GM21367 (cell line): ENCODE data around the gene ATRN.

Experiments used
- ATAC-seq: cut with Tn5 transposase; IDR thresholded peaks from one replicate; pipeline ENCODE4 v1.9.1; 2021; ENCODE audit not compliant: unreplicated experiment

The ATRN gene

DNA sequence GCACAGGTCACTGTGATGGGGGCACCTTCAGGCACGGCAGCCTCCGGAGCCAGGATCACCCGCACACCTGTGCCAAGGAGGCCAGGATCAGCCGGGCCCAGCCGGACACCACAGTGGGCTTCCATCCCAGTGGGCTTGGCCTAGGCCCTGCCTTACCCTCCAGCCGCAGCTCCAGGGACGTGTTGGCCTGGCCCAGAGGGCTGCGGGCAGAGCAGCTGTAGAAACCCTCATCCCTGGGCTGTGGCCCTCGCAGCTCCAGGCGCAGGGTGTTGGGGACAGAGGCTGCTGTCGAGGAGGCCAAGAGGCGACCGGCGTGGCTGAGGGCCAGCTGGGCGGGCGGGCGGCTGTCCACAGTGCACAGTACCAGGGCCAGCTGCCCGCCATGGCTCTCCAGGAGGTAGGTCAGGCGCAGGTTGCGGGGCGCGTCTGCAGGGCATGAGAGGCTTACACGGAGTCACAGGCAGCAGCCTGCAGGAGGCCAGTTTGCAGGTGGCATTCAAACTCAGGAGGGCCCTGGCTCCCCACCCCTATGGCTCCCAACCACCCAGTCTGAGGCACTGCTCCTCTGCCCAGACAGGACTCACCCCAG, 222.0 kb downstream of the ATRN start:
- no peak for ATAC-seq

DNA sequence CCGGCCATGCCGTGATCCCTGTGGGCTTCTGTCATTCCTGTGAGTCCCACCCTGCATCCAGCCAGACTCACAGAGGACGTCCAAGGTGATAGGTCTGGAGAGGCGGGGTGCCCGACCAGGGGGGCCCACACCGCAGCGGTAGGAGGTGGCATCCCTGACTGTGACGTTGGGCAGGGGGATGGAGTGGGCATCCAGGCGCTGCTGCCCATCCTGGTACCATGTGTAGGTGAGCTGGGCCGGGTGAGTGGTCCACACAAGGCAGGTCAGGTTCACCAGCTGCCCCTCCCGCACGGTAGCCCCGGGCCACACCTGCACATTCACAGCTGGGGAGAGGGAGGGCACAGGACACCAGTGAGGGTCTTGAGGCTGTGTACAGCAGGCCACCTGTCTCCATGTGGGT, 222.6 kb downstream of the ATRN start:
- no peak for ATAC-seq

DNA sequence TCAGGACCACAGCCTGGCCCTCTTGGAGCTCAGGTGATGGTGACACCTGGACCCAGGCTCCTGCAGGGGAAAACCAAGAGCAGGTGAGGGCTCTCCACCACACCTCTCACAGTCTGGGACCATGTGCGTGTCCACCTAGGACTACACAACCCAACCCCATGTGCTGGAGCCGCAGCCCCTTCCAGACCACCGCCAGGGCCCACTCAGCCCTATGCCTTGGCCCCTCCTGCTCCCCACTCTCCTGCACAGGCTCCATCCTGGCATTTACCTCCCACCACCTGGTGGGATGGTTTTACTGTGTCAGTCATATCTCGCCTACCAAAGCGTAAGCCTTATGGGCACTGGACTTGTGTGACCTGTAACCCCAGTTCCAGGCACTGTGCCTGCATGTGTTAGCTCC, 224.0 kb downstream of the ATRN start:
- ATAC-seq: no peak

DNA sequence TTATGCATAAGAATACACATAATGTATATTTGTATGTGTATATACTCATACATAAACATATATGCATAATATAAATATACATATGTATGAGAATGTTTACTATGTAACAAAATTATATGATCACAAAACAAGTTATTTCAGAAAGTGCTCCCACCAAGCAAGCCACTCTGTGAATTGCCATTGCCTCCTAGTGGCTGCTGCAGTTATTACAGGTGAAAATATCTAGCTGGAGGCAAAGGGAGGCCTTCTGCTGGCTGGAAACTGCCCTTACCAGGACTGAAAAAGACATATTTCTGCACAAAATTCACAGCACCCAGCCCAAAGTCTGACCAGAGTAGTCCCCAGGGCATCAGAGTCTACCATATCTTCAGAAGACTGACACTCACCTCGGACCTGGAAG, 225.4 kb downstream of the ATRN start:
- ATAC-seq: no peak

DNA sequence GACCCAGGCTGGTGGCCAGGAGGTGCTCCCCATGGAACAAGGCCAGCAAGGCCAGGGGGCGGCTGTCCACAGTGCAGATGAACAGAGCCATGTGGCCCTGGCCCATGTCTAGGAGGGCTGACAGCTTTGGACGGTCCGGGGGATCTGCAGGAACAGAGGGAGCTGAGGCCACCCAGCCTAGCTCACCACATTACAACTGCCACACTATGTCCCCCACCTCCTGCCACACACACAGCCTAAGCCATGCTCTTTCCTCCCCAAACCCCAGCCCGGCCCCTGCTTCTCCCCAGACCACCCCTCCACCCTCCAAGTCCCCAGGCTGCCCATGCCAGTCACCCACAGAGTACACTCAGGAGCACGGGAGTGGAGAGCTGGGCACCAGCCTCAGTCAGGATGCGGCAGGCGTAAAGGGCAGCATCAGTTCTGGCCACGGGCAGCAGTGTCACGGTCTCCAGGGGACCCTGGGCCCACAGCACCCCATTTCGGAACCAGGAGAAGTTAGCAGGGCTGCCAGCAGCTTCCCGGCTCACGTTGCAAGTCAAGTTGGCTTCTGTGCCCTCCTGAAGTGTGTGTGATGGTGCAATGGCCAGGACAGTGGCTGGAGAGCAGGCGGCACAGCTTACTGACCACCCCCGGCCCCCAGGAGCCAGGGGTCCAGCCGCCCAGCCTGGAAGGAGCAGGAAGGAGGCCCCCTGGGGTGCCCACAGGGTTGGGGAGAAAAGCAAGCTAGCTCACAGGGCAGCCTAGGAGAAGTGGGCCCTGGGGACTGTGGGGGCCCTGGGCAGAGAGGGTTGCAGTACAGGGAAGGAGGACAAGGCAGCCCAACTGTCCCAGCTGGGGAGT, 226.1 kb downstream of the ATRN start:
- no peak for ATAC-seq

DNA sequence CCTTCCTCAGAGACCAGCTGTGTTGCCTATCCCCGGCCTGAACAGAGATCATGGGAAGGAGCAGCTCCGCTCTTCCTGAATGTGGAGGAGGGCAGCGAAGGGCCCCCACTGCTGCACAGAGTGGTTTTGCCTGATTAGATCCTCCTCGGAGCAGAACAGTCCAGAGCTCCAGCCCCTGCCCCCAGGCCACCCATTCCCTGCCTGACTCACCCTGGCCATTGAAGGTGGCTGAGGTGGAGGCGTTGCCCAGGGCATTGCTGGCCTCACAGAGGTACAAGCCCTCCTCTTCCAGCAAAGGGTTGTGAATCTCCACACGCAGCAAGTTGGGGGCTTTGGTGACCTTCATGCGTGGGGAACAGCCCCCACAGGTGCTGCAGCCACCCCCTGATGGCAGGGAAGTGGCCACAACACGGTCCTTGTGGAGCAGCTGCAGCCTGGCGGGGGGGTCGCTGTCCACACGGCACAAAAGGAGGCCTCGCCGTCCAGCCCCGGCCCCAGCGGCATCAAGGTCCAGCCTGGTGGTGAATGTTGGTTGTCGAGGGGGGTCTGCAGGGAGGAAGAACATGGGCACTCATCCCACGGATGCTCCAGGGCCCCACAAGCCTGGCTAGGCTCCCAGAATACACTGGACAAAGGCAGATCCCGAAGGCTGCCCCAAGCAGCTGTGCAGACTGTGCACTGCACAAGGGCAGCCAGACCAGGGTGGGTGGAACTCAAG, 226.9 kb downstream of the ATRN start:
- no peak for ATAC-seq

DNA sequence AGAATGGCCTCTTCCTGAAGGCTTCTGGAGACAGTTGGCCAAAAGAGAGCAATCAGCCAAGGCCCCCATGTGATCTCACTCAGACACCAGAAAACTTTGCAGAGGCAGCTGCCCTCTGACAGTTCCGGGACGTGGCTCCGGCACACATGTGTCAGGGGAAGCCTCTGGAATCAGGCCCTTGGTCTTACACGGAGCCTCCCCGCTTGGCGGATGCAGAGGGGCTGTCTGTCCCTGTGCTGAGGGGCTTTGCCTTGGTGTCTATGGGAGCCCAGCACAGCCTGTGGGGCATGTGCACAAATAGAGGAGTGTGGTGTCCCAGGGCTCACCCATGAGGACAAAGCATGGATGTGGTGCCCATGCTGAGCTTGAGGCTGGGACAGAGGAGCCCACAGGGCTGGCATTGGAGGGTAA, 227.8 kb downstream of the ATRN start:
- ATAC-seq: no peak

DNA sequence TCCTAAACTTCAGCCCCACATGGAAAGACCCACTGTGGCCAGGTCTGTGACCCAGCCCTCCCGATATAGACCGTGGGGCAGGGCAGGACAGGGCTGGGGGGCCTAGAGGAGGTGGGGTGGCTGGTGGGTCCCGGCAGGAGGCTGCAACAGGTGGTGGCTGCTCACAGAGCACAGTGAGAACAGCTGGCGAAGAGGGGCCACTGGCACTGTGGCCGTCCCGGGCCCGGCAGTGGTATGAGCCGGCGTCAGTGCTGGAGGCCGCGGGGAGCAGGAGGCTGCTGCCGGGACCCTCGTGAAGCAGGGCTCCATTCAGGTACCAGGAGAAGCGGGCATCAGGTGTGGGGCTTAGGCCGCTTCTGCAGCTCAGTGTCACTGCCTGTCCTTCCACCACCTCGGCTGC, 228.2 kb downstream of the ATRN start:
- no peak for ATAC-seq
